LNCaP clone FGC (cell line): ENCODE results near the gene GK2.

ENCODE experiments used
- DNase-seq: peaks from one replicate; pipeline ENCODE4 v3.0.0-alpha.2; 2011; ENCODE audit warnings: low read depth
- H3K4me3 ChIP-seq: 2 replicates; pipeline ENCODE4 v1.5.1; 2011; ENCODE audit warnings: mild to moderate bottlenecking, low read depth, low read length, control low read depth
- CTCF ChIP-seq: IDR thresholded peaks from 2 replicates; pipeline ENCODE4 v1.5.1; 2012; ENCODE audit warnings: mild to moderate bottlenecking; ENCODE audit not compliant: control insufficient read depth, insufficient read depth; ENCODE audit errors: extremely low read depth

Gene GK2

GRCh38 chr4:79366422-79366821 lies 41.6 kb downstream of the GK2 start:
- no peak for TF ChIP-seq CTCF
- H3K4me3 ChIP-seq = no peak overlapping the region
- no peak for DNase-seq

GRCh38 chr4:79364061-79364460 lies 44.0 kb downstream of the GK2 start:
- no peak for TF ChIP-seq CTCF
- no peak overlapping the region for H3K4me3 ChIP-seq
- no peak for DNase-seq

GRCh38 chr4:79362626-79363025 lies 45.4 kb downstream of the GK2 start:
- H3K4me3 ChIP-seq = no peak overlapping the region
- DNase-seq = no peak
- no peak for TF ChIP-seq CTCF

- TF ChIP-seq CTCF = no peak
- no peak for DNase-seq
- H3K4me3 ChIP-seq = no peak overlapping the region
Measured at GRCh38 chr4:79360006-79360405, 48.0 kb downstream of the GK2 start.

GRCh38 chr4:79358438-79358837 lies 49.6 kb downstream of the GK2 start:
- TF ChIP-seq CTCF = no peak
- DNase-seq = no peak
- H3K4me3 ChIP-seq = no peak overlapping the region

GRCh38 chr4:79357365-79357764 lies 50.7 kb downstream of the GK2 start:
- no peak overlapping the region for H3K4me3 ChIP-seq
- TF ChIP-seq CTCF = no peak

More at GRCh38 chr4:79357365-79357764, 50.7 kb downstream of the GK2 start:
- no peak for DNase-seq
